Breast epithelium (tissue), 3 donors: ENCODE measurements around the gene TPST1.

Source experiments
- CTCF ChIP-seq, 3 donors: fragments of 450-650 bp; IDR thresholded peaks; one replicate each; pipeline ENCODE4 v1.5.1; 2016 to 2017; ENCODE audit warnings: antibody characterized with exemption in 3 of 3, mild to moderate bottlenecking in 3 of 3, moderate library complexity in 3 of 3
- POLR2A ChIP-seq: fragments of 450-650 bp; IDR thresholded peaks from one replicate; pipeline ENCODE4 v1.6.1; 2016; ENCODE audit warnings: antibody characterized with exemption, mild to moderate bottlenecking, moderate library complexity
- POLR2AphosphoS5 ChIP-seq, 3 donors: sonication (generic); formaldehyde crosslinking; IDR thresholded peaks; one replicate each; pipeline ENCODE4 v1.6.1; 2017; ENCODE audit warnings: antibody characterized with exemption in 3 of 3

- TF ChIP-seq CTCF (IDR thresholded peaks at IDR 0.05) (no peak), POLR2A (no peak), POLR2AphosphoS5 (IDR thresholded peaks at IDR 0.05) (no peak)
Measured at GRCh38 chr7:66190504-66190857, 14.7 kb upstream of the TPST1 start.
